Lower lobe of right lung (tissue), 2 donors: ENCODE measurements around the gene TBC1D17. TPM values are rescaled to one million over a fixed set of nuclear protein-coding genes. Genes with fewer than 3 reads are reported as not detected.
A peak's percentile ranks its signal among the peaks of the same experiment; 100 is the strongest.

Source experiments
- ATAC-seq, 2 donors: fragments of 200-7000 bp; cut with Tn5 transposase; one replicate each; pipeline ENCODE4 v1.9.1; 2020 to 2022; ENCODE audit warnings: mild to moderate bottlenecking in 2 of 2, moderate library complexity in 2 of 2
- DNase-seq: peaks from one replicate; pipeline ENCODE4 v3.0.0-alpha.2; 2020
- H3K27ac ChIP-seq: fragments of 200-600 bp; one replicate; pipeline ENCODE4 v1.8.0; 2022
- H3K27me3 ChIP-seq: fragments of 200-600 bp; one replicate; pipeline ENCODE4 v1.8.0; 2022; ENCODE audit warnings: low read depth
- H3K36me3 ChIP-seq: fragments of 200-600 bp; one replicate; pipeline ENCODE4 v1.8.0; 2022; ENCODE audit warnings: mild to moderate bottlenecking
- H3K4me1 ChIP-seq: fragments of 200-600 bp; one replicate; pipeline ENCODE4 v1.8.0; 2022
- H3K4me3 ChIP-seq: fragments of 200-600 bp; one replicate; pipeline ENCODE4 v1.8.0; 2022; ENCODE audit warnings: mild to moderate bottlenecking
- H3K9me3 ChIP-seq: fragments of 200-600 bp; one replicate; pipeline ENCODE4 v1.8.0; 2022
- intact Hi-C: fragments of 100-400 bp; cut with DNase I; formaldehyde crosslinking; loops from one replicate; pipeline ENCODE4 v1.11.0; 2022
- total RNA-seq: library from RNA; stranded (reverse); fragmentation: NEBNext Ultra II Directional; extraction: Animal tissue kit (Norgen Biotek cat#: 25700); gene quantifications from one replicate; pipeline ENCODE4 v1.2.1, GENCODE V29; 2021
- TF ChIP-seq, protein P1 (sequence below): fragments of 200-600 bp; IDR thresholded peaks from one replicate; pipeline ENCODE4 v1.8.0; 2022; ENCODE audit warnings: antibody characterized with exemption, mild to moderate bottlenecking
- donor health status: DM: no; HTN: yes; CAD: no; lungs with severe emphysema.

The TBC1D17 gene
- total RNA-seq, 1 donor from 2014 or later = 53.1 TPM

DNA sequence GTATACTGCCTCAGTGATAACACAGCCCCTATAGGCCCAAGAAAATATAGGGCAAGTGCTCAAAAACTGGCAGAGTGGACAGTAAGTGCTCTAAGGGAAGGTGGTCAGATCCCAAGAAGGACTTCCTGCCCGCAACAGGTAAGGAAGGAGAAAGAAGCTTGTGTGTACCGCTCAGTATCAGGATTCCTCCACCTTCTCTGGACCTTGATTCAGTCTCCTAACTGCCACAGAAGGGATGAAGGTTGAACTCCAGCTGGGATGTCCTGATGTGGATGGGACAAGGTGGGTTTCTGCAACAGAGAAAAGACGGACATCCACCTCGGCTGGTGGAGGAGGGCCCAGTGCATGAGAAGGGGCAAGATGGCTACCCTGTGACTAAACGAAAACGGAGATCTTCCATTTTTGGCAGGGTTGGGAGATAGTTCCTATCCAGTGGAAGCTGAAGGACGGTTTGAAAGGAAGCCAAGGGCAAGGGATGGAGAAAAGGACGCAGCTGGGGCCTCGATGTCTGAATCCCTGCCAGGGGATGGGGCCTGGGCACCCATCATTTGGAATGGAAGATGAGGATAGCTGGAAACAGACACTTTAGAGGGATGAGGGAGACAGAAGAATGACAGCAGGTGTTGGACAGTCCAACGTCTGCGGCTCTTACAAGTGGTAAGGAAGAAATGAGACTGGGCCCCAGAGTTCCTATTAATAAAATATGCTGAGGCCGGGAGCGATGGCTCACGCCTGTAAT, 50.2 kb downstream of the TBC1D17 start:
- H3K9me3 ChIP-seq = no peaks in the 10 kb centered on the region
- H3K27me3 ChIP-seq = no peaks in the 10 kb centered on the region
- H3K36me3 ChIP-seq = peaks cover 44% of the 10 kb centered on the region
- DNase-seq (no peak), ATAC-seq (no peak)
- peaks cover 28% of the 10 kb centered on the region for H3K4me1 ChIP-seq
- intact Hi-C loops = no loop called here
- peak overlapping the region; percentile 100 for H3K4me3 ChIP-seq
- H3K27ac ChIP-seq = no peak overlapping the region
- TF ChIP-seq, protein P1, sequence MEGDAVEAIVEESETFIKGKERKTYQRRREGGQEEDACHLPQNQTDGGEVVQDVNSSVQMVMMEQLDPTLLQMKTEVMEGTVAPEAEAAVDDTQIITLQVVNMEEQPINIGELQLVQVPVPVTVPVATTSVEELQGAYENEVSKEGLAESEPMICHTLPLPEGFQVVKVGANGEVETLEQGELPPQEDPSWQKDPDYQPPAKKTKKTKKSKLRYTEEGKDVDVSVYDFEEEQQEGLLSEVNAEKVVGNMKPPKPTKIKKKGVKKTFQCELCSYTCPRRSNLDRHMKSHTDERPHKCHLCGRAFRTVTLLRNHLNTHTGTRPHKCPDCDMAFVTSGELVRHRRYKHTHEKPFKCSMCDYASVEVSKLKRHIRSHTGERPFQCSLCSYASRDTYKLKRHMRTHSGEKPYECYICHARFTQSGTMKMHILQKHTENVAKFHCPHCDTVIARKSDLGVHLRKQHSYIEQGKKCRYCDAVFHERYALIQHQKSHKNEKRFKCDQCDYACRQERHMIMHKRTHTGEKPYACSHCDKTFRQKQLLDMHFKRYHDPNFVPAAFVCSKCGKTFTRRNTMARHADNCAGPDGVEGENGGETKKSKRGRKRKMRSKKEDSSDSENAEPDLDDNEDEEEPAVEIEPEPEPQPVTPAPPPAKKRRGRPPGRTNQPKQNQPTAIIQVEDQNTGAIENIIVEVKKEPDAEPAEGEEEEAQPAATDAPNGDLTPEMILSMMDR = no peak

DNA sequence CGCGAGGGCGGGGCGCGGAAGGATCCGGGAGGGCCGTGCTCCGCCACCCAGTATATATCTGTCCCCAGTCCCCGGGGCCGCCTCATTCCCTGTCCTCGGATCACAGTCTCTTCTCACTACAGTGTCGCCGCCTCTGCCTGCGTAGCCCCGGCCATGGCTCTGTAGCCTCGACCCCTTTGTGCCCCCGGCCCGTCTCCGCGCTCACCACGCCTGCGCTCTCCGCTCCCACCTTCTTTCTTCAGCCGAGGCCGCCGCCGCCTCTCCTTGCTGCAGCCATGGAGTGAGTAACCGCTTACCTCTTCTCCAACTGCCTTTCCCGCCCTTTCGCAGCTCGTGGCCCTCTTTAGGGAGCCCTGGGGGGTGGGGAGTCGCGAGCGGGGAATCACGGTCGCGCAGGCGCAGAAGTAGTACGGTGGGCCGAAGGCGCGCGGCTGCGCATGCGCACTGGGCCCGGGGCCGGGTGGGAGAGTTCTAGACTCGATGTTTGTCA, 51.7 kb downstream of the TBC1D17 start, which contains the start of the genes ATF5 and NUP62:
Gene ATF5 (plus strand): TSS at position 85 of the 490 bp plus-strand sequence. CDS start 1,646 bp downstream, outside the sequence.
Gene NUP62 (minus strand): TSS at position 384 of the 490 bp plus-strand sequence. CDS start 19,697 bp downstream, outside the sequence.
- H3K4me3 ChIP-seq = peak within 1 kb of the TSS; percentile 100
- peak within 1 kb of the TSS; percentile 90 for H3K27ac ChIP-seq
- peaks cover 28% of the 10 kb centered on the region for H3K4me1 ChIP-seq
- ATAC-seq (peak; percentile 87), DNase-seq (peak; percentile 92)
- H3K36me3 ChIP-seq = peaks cover 33% of the 10 kb centered on the region
- intact Hi-C loops = no loop called here
- no peaks in the 10 kb centered on the region for H3K27me3 ChIP-seq
- TF ChIP-seq, protein P1 = no peak
- H3K9me3 ChIP-seq = no peaks in the 10 kb centered on the region

DNA sequence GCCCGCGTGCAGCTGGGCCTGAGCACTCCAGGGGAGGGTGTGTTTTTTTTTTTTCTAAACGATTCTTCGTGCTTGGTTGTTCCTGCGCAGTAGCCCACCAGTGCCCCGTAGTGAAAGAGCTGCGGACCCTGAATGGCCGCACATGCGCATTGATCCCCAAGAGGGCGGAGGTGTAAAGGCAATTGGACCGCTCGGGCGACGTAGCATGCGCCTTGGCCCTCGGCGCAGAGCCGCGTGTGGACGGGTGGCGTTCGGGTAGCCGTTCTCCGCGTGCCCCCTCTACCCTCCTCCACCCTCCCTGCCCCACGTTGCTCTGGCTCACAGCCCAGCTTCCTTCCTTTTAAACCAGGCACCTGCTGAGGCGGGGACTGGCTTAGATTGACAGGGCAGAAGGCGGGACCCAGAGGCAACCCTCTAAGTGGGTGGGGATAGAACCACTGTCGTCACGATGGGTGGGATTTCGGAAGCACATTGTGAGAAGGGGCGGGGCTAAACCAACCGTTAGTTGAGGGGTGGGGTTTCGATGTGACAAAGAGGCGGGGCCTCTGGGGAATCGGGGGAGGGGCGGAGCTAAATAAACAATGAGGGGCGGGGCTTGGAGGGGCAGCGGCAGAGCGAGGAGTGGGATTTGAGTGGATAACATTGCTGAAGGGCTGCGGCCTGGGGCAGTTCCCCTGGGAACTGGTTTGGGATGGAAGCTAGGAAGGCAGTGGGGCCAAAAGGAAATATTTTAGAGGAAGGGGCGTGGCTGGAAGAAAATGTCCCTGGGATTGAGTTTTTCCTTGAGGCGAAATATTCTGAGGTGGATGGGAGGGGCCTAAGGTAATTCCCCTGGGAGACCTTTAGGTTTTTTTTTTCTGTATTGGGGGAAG, 52.3 kb downstream of the TBC1D17 start:
- peak overlapping the region; percentile 90 for H3K27ac ChIP-seq
- TF ChIP-seq, protein P1 = peak; percentile 9
- H3K9me3 ChIP-seq = no peaks in the 10 kb centered on the region
- DNase-seq = peak; percentile 93
- H3K36me3 ChIP-seq = peaks cover 27% of the 10 kb centered on the region
- H3K27me3 ChIP-seq = no peaks in the 10 kb centered on the region
- peak; percentile 93 to 94 for ATAC-seq
- intact Hi-C loops = no loop called here
- H3K4me1 ChIP-seq = peaks cover 28% of the 10 kb centered on the region
- peak overlapping the region; percentile 100 for H3K4me3 ChIP-seq

DNA sequence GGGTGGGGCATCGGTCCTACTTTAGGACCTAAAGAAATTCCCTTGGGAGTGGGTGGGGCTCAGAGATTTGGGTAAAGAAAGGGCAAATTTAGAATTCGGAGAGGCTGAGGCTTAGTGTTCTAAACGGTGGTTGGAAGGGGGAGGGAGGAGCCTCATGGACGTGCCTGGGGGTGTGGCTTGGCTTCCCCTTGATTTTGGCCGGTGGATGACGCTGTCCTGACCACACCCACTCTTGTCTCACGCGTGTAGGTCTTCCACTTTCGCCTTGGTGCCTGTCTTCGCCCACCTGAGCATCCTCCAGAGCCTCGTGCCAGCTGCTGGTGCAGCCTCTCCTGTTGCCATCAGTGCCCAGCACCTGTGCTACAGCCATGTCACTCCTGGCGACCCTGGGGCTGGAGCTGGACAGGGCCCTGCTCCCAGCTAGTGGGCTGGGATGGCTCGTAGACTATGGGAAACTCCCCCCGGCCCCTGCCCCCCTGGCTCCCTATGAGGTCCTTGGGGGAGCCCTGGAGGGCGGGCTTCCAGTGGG, 53.0 kb downstream of the TBC1D17 start:
- peak overlapping the region; percentile 100 for H3K4me3 ChIP-seq
- H3K27me3 ChIP-seq = no peaks in the 10 kb centered on the region
- intact Hi-C loops = no loop called here
- H3K4me1 ChIP-seq = peaks cover 28% of the 10 kb centered on the region
- H3K9me3 ChIP-seq = no peaks in the 10 kb centered on the region
- no peak for DNase-seq
- peaks cover 20% of the 10 kb centered on the region for H3K36me3 ChIP-seq
- peak in 1 of 2 donors; percentile 2 for ATAC-seq
- TF ChIP-seq, protein P1 = no peak
- H3K27ac ChIP-seq = peak overlapping the region; percentile 49
